ENCODE results near the gene ARSI.

The ARSI gene

GRCh38 chr5:150329038-150329437 is 26.3 kb upstream of the ARSI start:
- Histone ChIP-seq H3K79me2 (no peaks in the 10 kb centered on the region), H3K4me1 (no peaks in the 10 kb centered on the region), H3K27me3 (ENCODE audit: control insufficient read depth, insufficient read depth, low read length) (no peaks in the 10 kb centered on the region), H3K36me3 (ENCODE audit: control insufficient read depth, insufficient read depth, low read length) (no peaks in the 10 kb centered on the region), H3K4me2 (ENCODE audit: low read length) (no peak overlapping the region), H3K27ac (no peak overlapping the region), H3K9me3 (ENCODE audit: control insufficient read depth, low read length) (no peaks in the 10 kb centered on the region), H3K4me3 (ENCODE audit: low read depth, low read length) (no peak overlapping the region), H2AFZ (no peak overlapping the region), H3K9ac (no peak overlapping the region)
- TF ChIP-seq CTCF (IDR thresholded peaks at IDR 0.05): no peak

- Histone ChIP-seq H2AFZ (no peak overlapping the region), H3K27ac (no peak overlapping the region), H3K9me3 (ENCODE audit: control insufficient read depth, low read length) (no peaks in the 10 kb centered on the region), H3K36me3 (ENCODE audit: control insufficient read depth, insufficient read depth, low read length) (no peaks in the 10 kb centered on the region), H3K79me2 (no peaks in the 10 kb centered on the region), H3K4me1 (no peaks in the 10 kb centered on the region), H3K4me3 (ENCODE audit: low read depth, low read length) (no peak overlapping the region), H3K4me2 (ENCODE audit: low read length) (no peak overlapping the region), H3K27me3 (ENCODE audit: control insufficient read depth, insufficient read depth, low read length) (no peaks in the 10 kb centered on the region), H3K9ac (no peak overlapping the region)
- TF ChIP-seq CTCF (IDR thresholded peaks at IDR 0.05): no peak
Measured at GRCh38 chr5:150328515-150328914, 25.8 kb upstream of the ARSI start.

DNA sequence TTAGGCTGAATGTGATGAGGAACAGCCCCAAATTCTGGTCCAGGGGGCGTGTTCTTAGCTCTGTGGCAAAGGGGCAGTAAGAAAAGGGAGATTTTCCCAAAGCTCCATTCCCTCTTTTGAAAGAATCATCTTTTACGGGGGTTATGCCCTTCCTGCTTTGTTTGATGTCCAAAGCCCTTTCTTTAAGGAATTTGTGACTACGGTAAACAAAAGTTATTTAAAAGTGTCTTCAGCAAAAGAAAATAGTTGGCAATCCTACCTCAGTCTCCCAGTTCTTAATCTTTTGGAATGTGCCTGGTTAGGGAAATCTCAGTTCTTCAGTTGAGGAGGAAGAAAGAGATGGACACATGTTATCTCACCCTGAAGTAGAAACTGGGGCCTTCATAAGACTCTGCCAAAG is 24.4 kb upstream of the ARSI start:
- Histone ChIP-seq H2AFZ (no peak overlapping the region), H3K4me1 (no peaks in the 10 kb centered on the region), H3K36me3 (ENCODE audit: control insufficient read depth, insufficient read depth, low read length) (no peaks in the 10 kb centered on the region), H3K27ac (no peak overlapping the region), H3K79me2 (no peaks in the 10 kb centered on the region), H3K9ac (no peak overlapping the region), H3K9me3 (ENCODE audit: control insufficient read depth, low read length) (no peaks in the 10 kb centered on the region), H3K27me3 (ENCODE audit: control insufficient read depth, insufficient read depth, low read length) (no peaks in the 10 kb centered on the region), H3K4me2 (ENCODE audit: low read length) (no peak overlapping the region), H3K4me3 (ENCODE audit: low read depth, low read length) (no peak overlapping the region)
- no peak for TF ChIP-seq CTCF (IDR thresholded peaks at IDR 0.05)

- no peak for TF ChIP-seq CTCF (IDR thresholded peaks at IDR 0.05)
- Histone ChIP-seq H3K4me2 (ENCODE audit: low read length) (no peak overlapping the region), H3K27ac (no peak overlapping the region), H3K79me2 (no peaks in the 10 kb centered on the region), H3K27me3 (ENCODE audit: control insufficient read depth, insufficient read depth, low read length) (no peaks in the 10 kb centered on the region), H3K4me1 (no peaks in the 10 kb centered on the region), H3K9ac (no peak overlapping the region), H2AFZ (no peak overlapping the region), H3K4me3 (ENCODE audit: low read depth, low read length) (no peak overlapping the region), H3K36me3 (ENCODE audit: control insufficient read depth, insufficient read depth, low read length) (no peaks in the 10 kb centered on the region), H3K9me3 (ENCODE audit: control insufficient read depth, low read length) (no peaks in the 10 kb centered on the region)
Measured at GRCh38 chr5:150326707-150327106, 24.0 kb upstream of the ARSI start.

DNA sequence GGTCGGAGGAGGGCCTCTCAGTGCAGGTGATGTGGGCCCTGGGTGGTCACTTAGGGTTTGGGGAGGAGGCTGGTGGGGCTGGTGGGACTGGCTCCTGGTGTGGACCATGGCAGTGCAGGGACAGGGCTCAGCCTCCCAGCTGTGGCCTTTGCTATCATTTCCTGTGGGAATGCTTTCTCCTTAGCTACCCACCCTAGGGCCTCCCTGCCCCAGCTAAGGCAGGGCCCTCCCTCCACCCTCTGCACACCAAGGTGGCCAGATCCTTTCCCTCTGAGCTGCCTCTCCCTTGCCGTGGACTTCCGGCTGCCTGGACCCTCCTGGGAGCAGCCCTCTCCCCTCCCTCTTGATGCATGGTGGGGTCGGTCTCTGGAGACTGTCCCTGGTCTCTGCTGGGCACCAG is 22.7 kb upstream of the ARSI start:
- no peak overlapping the region for H3K9ac ChIP-seq
- H2AFZ ChIP-seq: no peak overlapping the region
- no peaks in the 10 kb centered on the region for H3K36me3 ChIP-seq (ENCODE audit: control insufficient read depth, insufficient read depth, low read length)
- no peaks in the 10 kb centered on the region for H3K9me3 ChIP-seq (ENCODE audit: control insufficient read depth, low read length)
- H3K4me1 ChIP-seq: no peaks in the 10 kb centered on the region
- H3K79me2 ChIP-seq: no peaks in the 10 kb centered on the region
- TF ChIP-seq CTCF (IDR thresholded peaks at IDR 0.05): no peak
- H3K4me3 ChIP-seq (ENCODE audit: low read depth, low read length): no peak overlapping the region
- H3K4me2 ChIP-seq (ENCODE audit: low read length): no peak overlapping the region
- H3K27me3 ChIP-seq (ENCODE audit: control insufficient read depth, insufficient read depth, low read length): no peaks in the 10 kb centered on the region
- no peak overlapping the region for H3K27ac ChIP-seq

Measured in parathyroid adenoma (tissue), 2 donors.